H9 (cell line): ENCODE data around the gene GJE1. TPM values are rescaled to one million over a fixed set of nuclear protein-coding genes. Genes with fewer than 3 reads are reported as not detected.

Experiments
- DNase-seq: peaks from one replicate; pipeline ENCODE4 v3.0.0-alpha.2; 2017
- H2AFZ ChIP-seq: one replicate; pipeline ENCODE4 v1.6.1; 2013; ENCODE audit warnings: mild to moderate bottlenecking, low read length, control low read depth, moderate library complexity
- H2AK5ac ChIP-seq: 2 replicates; pipeline ENCODE4 v1.6.1; 2013; ENCODE audit warnings: low read length, control low read depth, mixed read lengths; ENCODE audit not compliant: insufficient read length
- H2BK120ac ChIP-seq: one replicate; pipeline ENCODE4 v1.6.1; 2013; ENCODE audit warnings: low read depth, mild to moderate bottlenecking, low read length, control low read depth, inconsistent platforms; ENCODE audit not compliant: poor library complexity, severe bottlenecking
- H2BK12ac ChIP-seq: 2 replicates; pipeline ENCODE4 v1.6.1; 2013; ENCODE audit warnings: low read length, control low read depth, mixed read lengths, low read depth; ENCODE audit not compliant: insufficient read length
- H2BK15ac ChIP-seq: 2 replicates; pipeline ENCODE4 v1.6.1; 2013; ENCODE audit warnings: low read depth, low read length, control low read depth
- H2BK20ac ChIP-seq: one replicate; pipeline ENCODE4 v1.6.1; 2013; ENCODE audit warnings: low read depth, mild to moderate bottlenecking, low read length, control low read depth, inconsistent platforms; ENCODE audit not compliant: poor library complexity, severe bottlenecking
- H2BK5ac ChIP-seq: 2 replicates; pipeline ENCODE4 v1.6.1; 2013; ENCODE audit warnings: low read length, control low read depth, mixed read lengths; ENCODE audit not compliant: insufficient read length
- H3K14ac ChIP-seq: 2 replicates; pipeline ENCODE4 v1.6.1; 2013; ENCODE audit warnings: low read length, control low read depth; ENCODE audit not compliant: insufficient read depth
- H3K18ac ChIP-seq: 2 replicates; pipeline ENCODE4 v1.6.1; 2013; ENCODE audit warnings: low read depth, mild to moderate bottlenecking, mixed read lengths, low read length, control low read depth; ENCODE audit not compliant: insufficient read length
- H3K23ac ChIP-seq: 2 replicates; pipeline ENCODE4 v1.6.1; 2013; ENCODE audit warnings: low read length, control low read depth, mixed read lengths, low read depth; ENCODE audit not compliant: insufficient read length
- H3K23me2 ChIP-seq: 2 replicates; pipeline ENCODE4 v1.6.1; 2013; ENCODE audit warnings: low read depth, mild to moderate bottlenecking, mixed read lengths, low read length, control low read depth; ENCODE audit not compliant: insufficient read length, poor library complexity, severe bottlenecking
- H3K27ac ChIP-seq: 2 replicates; pipeline ENCODE4 v1.5.1; 2013; ENCODE audit warnings: low read length, control low read depth, mixed read lengths, low read depth; ENCODE audit not compliant: insufficient read length
- H3K27me3 ChIP-seq: 2 replicates; pipeline ENCODE4 v1.6.1; 2013; ENCODE audit warnings: low read length, control low read depth, inconsistent platforms; ENCODE audit not compliant: insufficient read depth
- H3K4ac ChIP-seq: 2 replicates; pipeline ENCODE4 v1.6.1; 2013; ENCODE audit warnings: low read depth, mild to moderate bottlenecking, control low read depth, inconsistent platforms, low read length, moderate library complexity
- H3K4me1 ChIP-seq: 2 replicates; pipeline ENCODE4 v1.6.1; 2013; ENCODE audit warnings: low read length, control low read depth, inconsistent platforms; ENCODE audit not compliant: insufficient read depth
- H3K4me2 ChIP-seq: 2 replicates; pipeline ENCODE4 v1.6.1; 2013; ENCODE audit warnings: low read length, control low read depth, mixed read lengths; ENCODE audit not compliant: insufficient read length, insufficient read depth
- H3K56ac ChIP-seq: 2 replicates; pipeline ENCODE4 v1.6.1; 2013; ENCODE audit warnings: low read depth, mild to moderate bottlenecking, mixed read lengths, low read length, control low read depth; ENCODE audit not compliant: insufficient read length
- H3K79me1 ChIP-seq: 2 replicates; pipeline ENCODE4 v1.6.1; 2013; ENCODE audit warnings: low read depth, mild to moderate bottlenecking, moderate library complexity, low read length, control low read depth, inconsistent platforms; ENCODE audit not compliant: insufficient read depth, poor library complexity, severe bottlenecking
- H3K79me2 ChIP-seq: 2 replicates; pipeline ENCODE4 v1.6.1; 2013; ENCODE audit warnings: low read length, control low read depth, inconsistent platforms; ENCODE audit not compliant: insufficient read depth
- H3K9ac ChIP-seq: 2 replicates; pipeline ENCODE4 v1.6.1; 2013; ENCODE audit warnings: low read length, control low read depth, mixed read lengths; ENCODE audit not compliant: insufficient read length; ENCODE audit errors: extremely low read depth
- H3K9me3 ChIP-seq: one replicate; pipeline ENCODE4 v1.6.1; 2013; ENCODE audit warnings: low read depth, low read length, inconsistent platforms; ENCODE audit not compliant: control insufficient read depth
- H3T11ph ChIP-seq: one replicate; pipeline ENCODE4 v1.6.1; 2013; ENCODE audit warnings: mild to moderate bottlenecking, low read length, control low read depth, inconsistent platforms
- H4K20me1 ChIP-seq: one replicate; pipeline ENCODE4 v1.6.1; 2013; ENCODE audit not compliant: control insufficient read depth, insufficient read length, insufficient read depth
- H4K5ac ChIP-seq: 2 replicates; pipeline ENCODE4 v1.6.1; 2013; ENCODE audit warnings: low read depth, mild to moderate bottlenecking, mixed read lengths, low read length, control low read depth; ENCODE audit not compliant: insufficient read length
- H4K8ac ChIP-seq: replicated peaks from 2 replicates; pipeline ENCODE4 v1.6.1; 2013; ENCODE audit warnings: low read length, control low read depth, mixed read lengths, low read depth; ENCODE audit not compliant: insufficient read length
- H4K91ac ChIP-seq: 2 replicates; pipeline ENCODE4 v1.6.1; 2013; ENCODE audit warnings: low read depth, mild to moderate bottlenecking, moderate library complexity, mixed read lengths, low read length, control low read depth; ENCODE audit not compliant: insufficient read length
- H3K27ac Mint-ChIP-seq, 3 experiments: 2 replicates in 2 of 3; 3 replicates in 1 of 3; pipeline ENCODE4 v1.8.0; 2020 to 2021; ENCODE audit warnings: mixed read lengths in 3 of 3, mild to moderate bottlenecking in 1 of 3, moderate library complexity in 1 of 3
- H3K27me3 Mint-ChIP-seq: 2 replicates; pipeline ENCODE4 v1.8.0; 2021; ENCODE audit warnings: low read depth, mild to moderate bottlenecking, moderate library complexity, mixed read lengths
- H3K36me3 Mint-ChIP-seq, 3 experiments: 2 replicates in 2 of 3; 3 replicates in 1 of 3; pipeline ENCODE4 v1.8.0; 2020 to 2021; ENCODE audit warnings: low read depth in 3 of 3, mixed read lengths in 3 of 3; ENCODE audit not compliant: insufficient read depth in 1 of 3
- H3K4me1 Mint-ChIP-seq, 2 experiments: 2 replicates each; pipeline ENCODE4 v1.8.0; 2020; ENCODE audit warnings: mixed read lengths in 2 of 2
- H3K4me3 Mint-ChIP-seq, 2 experiments: 2 replicates in 1 of 2; 3 replicates in 1 of 2; pipeline ENCODE4 v1.8.0; 2020 to 2021; ENCODE audit warnings: mild to moderate bottlenecking in 2 of 2, mixed read lengths in 2 of 2, moderate library complexity in 1 of 2
- H3K9me3 Mint-ChIP-seq, 2 experiments: 2 replicates in 1 of 2; 3 replicates in 1 of 2; pipeline ENCODE4 v1.8.0; 2020; ENCODE audit warnings: mild to moderate bottlenecking in 2 of 2, mixed read lengths in 2 of 2, moderate library complexity in 1 of 2
- WGBS: extraction: QIAGEN DNeasy Blood & Tissue Kit; methylation state at CpG from one replicate; pipeline ENCODE4 v1.1.7; 2013; ENCODE audit warnings: missing lambda C conversion rate, low lambda C conversion rate, mixed read lengths; ENCODE audit not compliant: insufficient read length; ENCODE audit errors: extremely low coverage; 5-methylcytosine and 5-hydroxymethylcytosine counted together
- total RNA-seq: library from RNA; stranded (reverse); gene quantifications from 2 replicates; pipeline ENCODE4 v1.2.1, GENCODE V29; 2021
- TF ChIP-seq, protein P1 (sequence below): fragments of 200-600 bp; sonication (generic); conservative IDR thresholded peaks from 3 replicates; pipeline ENCODE4 v1.8.0; 2021; ENCODE audit warnings: antibody characterized with exemption, mild to moderate bottlenecking

GJE1 gene
- total RNA-seq, 1 experiment from 2014 or later, result not detected

DNA sequence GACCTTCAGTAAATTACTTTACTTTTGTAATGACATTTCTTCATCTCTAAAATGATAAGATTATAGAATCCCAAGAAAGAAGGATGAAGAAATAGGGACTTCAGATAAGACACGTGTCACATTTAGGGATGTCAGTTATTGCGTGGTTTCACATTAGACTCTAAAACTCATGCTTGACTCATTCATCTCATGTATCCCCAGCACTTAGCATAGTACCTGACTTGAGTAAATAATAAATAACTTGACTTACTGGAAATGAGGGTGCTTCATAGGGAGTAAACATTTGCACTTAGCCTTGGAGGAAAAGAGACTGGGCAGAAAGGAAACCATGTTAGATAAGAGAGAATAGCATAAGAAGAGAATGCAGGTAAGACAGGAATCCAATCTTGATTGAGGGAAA is 51.6 kb downstream of the GJE1 start:
- no peak overlapping the region for H2AFZ ChIP-seq
- H3K23ac ChIP-seq, result no peak overlapping the region
- peak overlapping the region in 1 of 3 experiments; percentile 3; a peak in 1 of 7 replicates for H3K27ac Mint-ChIP-seq

More for the DNA sequence above, 51.6 kb downstream of the GJE1 start:
- no peak overlapping the region for H4K91ac ChIP-seq
- no peak overlapping the region for H3K18ac ChIP-seq
- H2BK20ac ChIP-seq, result no peak overlapping the region
- H3K27me3 Mint-ChIP-seq, result no peaks in the 10 kb centered on the region
- H2BK5ac ChIP-seq, result no peak overlapping the region
- H3K4me3 Mint-ChIP-seq, result no peak overlapping the region
- no peaks in the 10 kb centered on the region for H4K20me1 ChIP-seq
- H3K9me3 Mint-ChIP-seq, result no peaks in the 10 kb centered on the region
- H3K79me1 ChIP-seq, result peaks cover 2% of the 10 kb centered on the region
- no peak overlapping the region for H3K9ac ChIP-seq
- no peaks in the 10 kb centered on the region for H3K27me3 ChIP-seq
- no peak overlapping the region for H2AK5ac ChIP-seq
- no peak overlapping the region for H4K5ac ChIP-seq
- H3K9me3 ChIP-seq, result no peaks in the 10 kb centered on the region
- no peaks in the 10 kb centered on the region for H3K79me2 ChIP-seq
- no peak overlapping the region for H4K8ac ChIP-seq
- H3K23me2 ChIP-seq, result no peaks in the 10 kb centered on the region
- no peaks in the 10 kb centered on the region for H3K4me1 Mint-ChIP-seq
- peaks cover 0 to 4% (median 0%) of the 10 kb centered on the region in 3 experiments; a peak in 2 of 7 replicates for H3K36me3 Mint-ChIP-seq
- no peak overlapping the region for H3K4ac ChIP-seq
- H3K4me2 ChIP-seq, result no peak overlapping the region
- no CpG with 5 or more reads among the region's 2 CpGs for WGBS
- no peak overlapping the region for H3K27ac ChIP-seq
- H2BK15ac ChIP-seq, result no peak overlapping the region
- no peak overlapping the region for H2BK120ac ChIP-seq
- TF ChIP-seq, protein P1, sequence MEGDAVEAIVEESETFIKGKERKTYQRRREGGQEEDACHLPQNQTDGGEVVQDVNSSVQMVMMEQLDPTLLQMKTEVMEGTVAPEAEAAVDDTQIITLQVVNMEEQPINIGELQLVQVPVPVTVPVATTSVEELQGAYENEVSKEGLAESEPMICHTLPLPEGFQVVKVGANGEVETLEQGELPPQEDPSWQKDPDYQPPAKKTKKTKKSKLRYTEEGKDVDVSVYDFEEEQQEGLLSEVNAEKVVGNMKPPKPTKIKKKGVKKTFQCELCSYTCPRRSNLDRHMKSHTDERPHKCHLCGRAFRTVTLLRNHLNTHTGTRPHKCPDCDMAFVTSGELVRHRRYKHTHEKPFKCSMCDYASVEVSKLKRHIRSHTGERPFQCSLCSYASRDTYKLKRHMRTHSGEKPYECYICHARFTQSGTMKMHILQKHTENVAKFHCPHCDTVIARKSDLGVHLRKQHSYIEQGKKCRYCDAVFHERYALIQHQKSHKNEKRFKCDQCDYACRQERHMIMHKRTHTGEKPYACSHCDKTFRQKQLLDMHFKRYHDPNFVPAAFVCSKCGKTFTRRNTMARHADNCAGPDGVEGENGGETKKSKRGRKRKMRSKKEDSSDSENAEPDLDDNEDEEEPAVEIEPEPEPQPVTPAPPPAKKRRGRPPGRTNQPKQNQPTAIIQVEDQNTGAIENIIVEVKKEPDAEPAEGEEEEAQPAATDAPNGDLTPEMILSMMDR, result no peak
- H3K4me1 ChIP-seq, result no peaks in the 10 kb centered on the region
- no peak overlapping the region for H2BK12ac ChIP-seq
- no peak overlapping the region for H3T11ph ChIP-seq
- DNase-seq, result no peak
- H3K14ac ChIP-seq, result no peak overlapping the region
- H3K56ac ChIP-seq, result no peak overlapping the region

Other genes with a start within 250 kb of the GJE1 start
- gene NMBR, start 14.2 kb downstream of the GJE1 start, total RNA-seq, result not detected in 2 replicates
- gene VTA1, start 14.3 kb downstream of the GJE1 start, total RNA-seq, result 62.4 and 63.1 TPM in 2 replicates
- 2.2 and 2.5 TPM in 2 replicates for gene ADGRG6, start 169.1 kb downstream of the GJE1 start, total RNA-seq